OCI-LY3 (cell line): Measurements from ENCODE around the gene EPHA2.

Experiments
- H2AFZ ChIP-seq: fragments of 200-600, 300-600 bp; shearing (Covaris generic); 2 replicates; pipeline ENCODE4 v1.6.0; 2014; ENCODE audit warnings: antibody characterized with exemption, low read depth, low read length
- H3K27ac ChIP-seq: fragments of 200-600, 300-600 bp; sonication (generic); 2 replicates; pipeline ENCODE4 v1.5.1; 2014; ENCODE audit warnings: mild to moderate bottlenecking, low read length, moderate library complexity, mixed read lengths
- H3K27me3 ChIP-seq: fragments of 200-600, 300-600 bp; sonication (generic); 2 replicates; pipeline ENCODE4 v1.6.1; 2014; ENCODE audit warnings: low read depth, low read length, mixed read lengths
- H3K36me3 ChIP-seq: fragments of 200-600, 300-600 bp; sonication (generic); replicated peaks from 2 replicates; pipeline ENCODE3; 2014; ENCODE audit warnings: low read depth, low read length, mixed read lengths
- H3K4me1 ChIP-seq: fragments of 300-600, 200-600 bp; sonication (generic); 2 replicates; pipeline ENCODE4 v1.6.1; 2014; ENCODE audit warnings: low read length, mixed read lengths
- H3K4me2 ChIP-seq: fragments of 200-600, 300-600 bp; sonication (generic); 2 replicates; pipeline ENCODE4 v1.6.1; 2014; ENCODE audit warnings: low read length, mixed read lengths
- H3K4me3 ChIP-seq: fragments of 300-600, 200-600 bp; sonication (generic); 2 replicates; pipeline ENCODE4 v1.5.1; 2014; ENCODE audit warnings: antibody characterized with exemption, mild to moderate bottlenecking, low read length, moderate library complexity
- H3K79me2 ChIP-seq: fragments of 300-600, 200-600 bp; shearing (Covaris generic); 2 replicates; pipeline ENCODE4 v1.6.1; 2014; ENCODE audit warnings: mild to moderate bottlenecking, low read length, mixed read lengths
- H3K9ac ChIP-seq: fragments of 300-600, 200-600 bp; shearing (Covaris generic); 2 replicates; pipeline ENCODE4 v1.6.0; 2014; ENCODE audit warnings: mild to moderate bottlenecking, low read length, moderate library complexity
- H3K9me3 ChIP-seq: fragments of 200-600, 300-600 bp; shearing (Covaris generic); 2 replicates; pipeline ENCODE4 v1.6.1; 2014; ENCODE audit warnings: low read length, mixed read lengths; ENCODE audit not compliant: insufficient read depth
- H4K20me1 ChIP-seq: fragments of 200-600, 300-600 bp; sonication (generic); 2 replicates; pipeline ENCODE4 v1.6.1; 2016; ENCODE audit warnings: low read length, mixed read lengths; ENCODE audit not compliant: insufficient read depth
- EZH2phosphoT487 ChIP-seq: fragments of 200-600 bp; shearing (Covaris generic); IDR thresholded peaks from 2 replicates; pipeline ENCODE4 v1.6.1; 2018; ENCODE audit warnings: antibody characterized with exemption, mixed run types, low read depth
- TF ChIP-seq, protein P1 (sequence below): fragments of 200-600, 300-600 bp; sonication (generic); IDR thresholded peaks from 2 replicates; pipeline ENCODE4 v1.5.1; 2014; ENCODE audit warnings: antibody characterized with exemption, low read length, low read depth

The EPHA2 gene

DNA sequence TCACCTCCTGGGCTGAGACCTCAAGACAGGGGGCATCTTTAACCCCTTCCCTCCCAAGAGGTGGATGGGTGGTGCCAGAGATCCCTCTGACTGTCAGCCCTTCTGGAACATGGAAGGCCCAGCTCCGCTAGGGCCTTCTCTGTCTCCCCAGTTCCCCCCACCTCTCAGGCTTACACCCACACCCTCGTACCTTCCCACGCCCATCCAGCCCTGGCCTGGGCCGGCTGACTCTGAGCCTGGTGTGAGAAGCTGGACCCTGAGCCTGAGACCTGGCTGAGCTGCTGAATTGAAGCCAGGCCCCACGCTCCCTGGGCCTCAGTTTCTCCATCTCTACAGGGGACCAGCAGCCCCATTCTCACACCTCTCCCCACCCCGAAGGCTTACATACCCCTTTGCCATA is 5.4 kb downstream of the EPHA2 start:
- H3K36me3 ChIP-seq = no peaks in the 10 kb centered on the region
- H2AFZ ChIP-seq = no peak overlapping the region
- no peak overlapping the region for H3K4me2 ChIP-seq
- H3K4me3 ChIP-seq = no peak overlapping the region
- no peaks in the 10 kb centered on the region for H3K9me3 ChIP-seq
- H3K27ac ChIP-seq = no peak overlapping the region
- H3K27me3 ChIP-seq = no peaks in the 10 kb centered on the region
- H3K79me2 ChIP-seq = no peaks in the 10 kb centered on the region
- TF ChIP-seq EZH2phosphoT487 = no peak
- TF ChIP-seq, protein P1, sequence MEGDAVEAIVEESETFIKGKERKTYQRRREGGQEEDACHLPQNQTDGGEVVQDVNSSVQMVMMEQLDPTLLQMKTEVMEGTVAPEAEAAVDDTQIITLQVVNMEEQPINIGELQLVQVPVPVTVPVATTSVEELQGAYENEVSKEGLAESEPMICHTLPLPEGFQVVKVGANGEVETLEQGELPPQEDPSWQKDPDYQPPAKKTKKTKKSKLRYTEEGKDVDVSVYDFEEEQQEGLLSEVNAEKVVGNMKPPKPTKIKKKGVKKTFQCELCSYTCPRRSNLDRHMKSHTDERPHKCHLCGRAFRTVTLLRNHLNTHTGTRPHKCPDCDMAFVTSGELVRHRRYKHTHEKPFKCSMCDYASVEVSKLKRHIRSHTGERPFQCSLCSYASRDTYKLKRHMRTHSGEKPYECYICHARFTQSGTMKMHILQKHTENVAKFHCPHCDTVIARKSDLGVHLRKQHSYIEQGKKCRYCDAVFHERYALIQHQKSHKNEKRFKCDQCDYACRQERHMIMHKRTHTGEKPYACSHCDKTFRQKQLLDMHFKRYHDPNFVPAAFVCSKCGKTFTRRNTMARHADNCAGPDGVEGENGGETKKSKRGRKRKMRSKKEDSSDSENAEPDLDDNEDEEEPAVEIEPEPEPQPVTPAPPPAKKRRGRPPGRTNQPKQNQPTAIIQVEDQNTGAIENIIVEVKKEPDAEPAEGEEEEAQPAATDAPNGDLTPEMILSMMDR = no peak
- H4K20me1 ChIP-seq = no peaks in the 10 kb centered on the region
- H3K9ac ChIP-seq = no peak overlapping the region
- peaks cover 19% of the 10 kb centered on the region for H3K4me1 ChIP-seq

DNA sequence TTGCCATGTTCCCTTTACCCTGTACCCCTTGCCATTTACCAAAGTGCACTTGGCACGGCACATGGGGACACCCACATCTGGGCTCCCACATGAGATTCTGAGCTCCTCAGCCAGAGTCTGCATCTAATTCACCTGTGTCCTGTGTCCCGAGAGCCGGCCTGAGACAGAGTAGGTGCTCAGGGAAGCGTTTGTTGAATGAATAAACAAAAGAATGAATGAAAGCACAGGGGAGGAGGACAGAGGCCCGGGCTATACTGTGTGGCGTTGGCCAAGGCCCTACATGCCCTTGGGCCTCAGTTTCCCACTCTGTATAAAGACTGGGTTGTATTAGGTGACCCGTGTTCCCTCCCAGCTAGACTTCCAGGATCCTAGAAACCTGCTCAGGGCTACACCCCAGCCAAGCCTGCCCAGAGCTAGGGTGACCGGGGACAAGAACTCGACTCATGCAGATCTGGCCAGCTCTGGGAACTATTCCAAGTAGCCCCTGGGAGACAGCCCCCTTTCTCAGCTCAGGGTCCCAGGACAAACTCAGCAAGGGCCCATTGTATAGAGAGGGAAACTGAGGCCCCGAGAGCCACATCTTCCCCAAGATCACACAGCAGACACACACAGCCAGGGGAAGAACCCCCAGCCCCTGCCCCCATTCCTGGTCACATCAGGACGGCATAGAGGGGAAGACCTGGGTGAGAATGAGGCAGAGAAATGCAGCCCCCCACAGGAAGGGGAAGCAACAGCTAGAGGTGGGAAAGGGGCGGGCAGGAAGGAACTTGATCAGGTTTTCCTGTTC is 6.0 kb downstream of the EPHA2 start:
- Histone ChIP-seq H3K4me1 (peaks cover 19% of the 10 kb centered on the region), H3K4me2 (no peak overlapping the region), H3K9ac (no peak overlapping the region), H3K4me3 (no peak overlapping the region), H3K27me3 (no peaks in the 10 kb centered on the region), H3K27ac (no peak overlapping the region), H2AFZ (no peak overlapping the region), H3K9me3 (no peaks in the 10 kb centered on the region), H3K36me3 (no peaks in the 10 kb centered on the region), H4K20me1 (no peaks in the 10 kb centered on the region), H3K79me2 (no peaks in the 10 kb centered on the region)
- no peak for TF ChIP-seq EZH2phosphoT487
- TF ChIP-seq, protein P1 = no peak

DNA sequence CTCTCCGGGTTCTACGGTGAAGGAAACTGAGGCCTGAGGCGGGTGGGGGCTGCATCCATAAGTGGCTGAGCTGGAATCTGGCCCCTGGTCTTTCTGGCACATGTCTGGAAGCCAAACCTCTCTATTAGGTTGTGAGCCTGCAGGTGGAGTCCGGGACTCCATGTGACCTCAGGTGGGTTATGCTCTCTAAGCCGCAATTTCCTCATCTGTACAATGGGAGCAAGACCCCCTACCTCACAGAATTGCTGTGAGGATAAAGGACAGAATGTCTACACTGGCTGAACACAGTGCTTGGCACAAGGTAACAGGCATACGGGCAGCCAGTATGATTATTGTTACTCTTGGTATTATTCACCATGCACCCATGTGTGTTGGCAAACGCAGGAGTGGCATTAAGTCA is 6.7 kb downstream of the EPHA2 start:
- Histone ChIP-seq H3K4me1 (peaks cover 19% of the 10 kb centered on the region), H3K9me3 (no peaks in the 10 kb centered on the region), H3K79me2 (no peaks in the 10 kb centered on the region), H3K4me2 (no peak overlapping the region), H3K4me3 (no peak overlapping the region), H4K20me1 (no peaks in the 10 kb centered on the region), H3K27ac (no peak overlapping the region), H2AFZ (no peak overlapping the region), H3K27me3 (no peaks in the 10 kb centered on the region), H3K36me3 (no peaks in the 10 kb centered on the region), H3K9ac (no peak overlapping the region)
- TF ChIP-seq, protein P1 = no peak
- TF ChIP-seq EZH2phosphoT487 = no peak

DNA sequence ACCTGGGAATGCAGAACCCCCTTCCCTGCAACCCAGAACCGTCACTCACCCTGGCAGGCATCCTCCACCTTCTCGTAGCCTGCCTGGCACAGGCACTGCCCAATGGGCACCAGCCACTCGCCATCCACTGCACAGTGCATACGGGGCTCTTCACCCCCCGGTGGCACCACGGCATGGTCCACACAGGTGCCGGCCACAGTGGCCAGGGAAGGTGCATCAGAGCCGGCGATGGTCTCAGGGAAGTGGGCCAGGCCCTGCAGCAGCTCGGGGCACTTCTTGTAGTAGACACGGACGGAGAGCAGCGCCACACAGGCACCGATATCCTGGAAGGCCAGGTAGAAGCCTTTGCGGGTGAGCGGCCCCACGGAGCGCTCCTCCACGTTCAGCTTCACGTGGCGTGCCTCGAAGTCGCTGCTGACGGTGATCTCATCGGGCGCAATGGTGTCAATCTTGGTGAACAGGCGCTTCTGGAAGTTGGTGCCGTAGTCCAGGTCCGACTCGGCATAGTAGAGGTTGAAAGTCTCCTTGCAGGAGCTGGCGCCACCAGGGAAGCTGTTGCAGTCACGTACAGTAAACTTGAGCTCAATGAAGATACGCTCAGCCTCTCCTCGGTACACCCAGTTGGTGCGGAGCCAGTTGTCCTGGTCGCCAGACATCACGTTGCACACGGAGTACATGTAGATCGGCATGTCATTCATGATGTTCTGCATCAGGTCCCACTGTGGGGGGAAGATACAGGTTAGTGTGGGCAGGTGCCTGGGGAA is 7.4 kb downstream of the EPHA2 start:
- H3K4me1 ChIP-seq = peaks cover 12% of the 10 kb centered on the region
- H3K9me3 ChIP-seq = no peaks in the 10 kb centered on the region
- no peak overlapping the region for H3K4me2 ChIP-seq
- no peak overlapping the region for H3K4me3 ChIP-seq
- no peaks in the 10 kb centered on the region for H4K20me1 ChIP-seq
- H3K9ac ChIP-seq = no peak overlapping the region
- no peaks in the 10 kb centered on the region for H3K36me3 ChIP-seq
- H2AFZ ChIP-seq = no peak overlapping the region
- TF ChIP-seq EZH2phosphoT487 = no peak
- TF ChIP-seq, protein P1 = no peak
- H3K27ac ChIP-seq = no peak overlapping the region
- H3K27me3 ChIP-seq = no peaks in the 10 kb centered on the region
- H3K79me2 ChIP-seq = no peaks in the 10 kb centered on the region
